Lung microvascular endothelial cell (primary cell): ENCODE data around the gene CXorf51B. TPM values are rescaled to one million over a fixed set of nuclear protein-coding genes. Genes with fewer than 3 reads are reported as not detected.
"Not testable (repeated sequence)": the region's sequence is repeated elsewhere in the genome, so short reads cannot be mapped to it uniquely, and the experiment has no call there.

ENCODE experiments used
- DNase-seq, 2 donors: peaks; one replicate each; pipeline versions ENCODE4 v3.0.0 to v3.0.0-alpha.2; 2010; ENCODE audit warnings: low read depth in 2 of 2
- total RNA-seq: library from RNA; depleted of rRNA; stranded (reverse); fragments of >200 nt; gene quantifications from 2 replicates; pipeline ENCODE4 v1.2.1, GENCODE V29; 2014

Gene CXorf51B
- total RNA-seq = not detected in 2 replicates

DNA sequence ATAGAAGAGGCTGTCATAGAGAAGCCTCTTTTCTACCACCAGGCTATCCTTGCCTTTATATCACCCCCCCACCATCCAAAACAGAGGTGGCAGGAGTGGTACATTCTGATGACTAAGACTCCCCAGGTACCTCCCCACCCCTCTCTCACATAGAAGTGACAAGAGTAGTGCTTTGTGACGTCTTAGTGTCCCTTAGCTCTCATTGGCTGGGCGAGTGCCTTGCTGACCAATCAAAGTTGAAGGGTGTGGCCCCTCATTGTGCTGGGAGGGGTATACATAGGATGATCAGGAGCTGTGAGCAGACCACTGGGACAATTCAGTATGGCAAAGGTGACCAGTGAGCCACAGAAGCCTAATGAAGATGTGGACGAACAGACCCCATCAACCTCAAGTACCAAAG lies at the start of gene CXorf51B:
Gene CXorf51B, plus strand, starts transcription at position 301 of the 400 bp plus-strand sequence. Its CDS starts 21 bp downstream, at position 322.
- not testable (repeated sequence) for DNase-seq

GRCh38 chrX:146814644-146815043 lies 5.1 kb downstream of the CXorf51B start, which contains the start of gene CXorf51A:
Gene CXorf51A (minus strand): TSS chrX:146814744. CDS start chrX:146814723, 21 bp downstream.
- DNase-seq = not testable (repeated sequence)

DNA sequence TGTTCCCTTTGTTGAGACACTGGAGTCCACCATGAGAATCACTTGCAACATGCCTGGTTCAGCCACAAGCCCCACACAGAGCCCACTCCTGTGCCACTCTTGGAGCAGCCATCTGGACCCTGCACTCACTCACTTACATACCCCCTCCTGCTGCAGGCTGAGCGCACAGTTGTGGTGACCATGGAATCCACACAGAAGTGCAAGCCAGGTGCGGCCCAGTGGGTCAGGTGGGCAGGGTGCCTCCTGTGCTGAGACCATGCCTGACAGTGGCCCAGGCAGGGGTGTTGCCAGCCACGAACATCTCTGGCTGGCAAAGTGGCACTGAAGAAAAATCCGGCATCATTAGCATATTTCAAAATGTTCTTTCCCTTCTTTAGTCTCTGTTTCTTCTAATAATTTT lies 22.4 kb downstream of the CXorf51B start:
- no peak for DNase-seq

DNA sequence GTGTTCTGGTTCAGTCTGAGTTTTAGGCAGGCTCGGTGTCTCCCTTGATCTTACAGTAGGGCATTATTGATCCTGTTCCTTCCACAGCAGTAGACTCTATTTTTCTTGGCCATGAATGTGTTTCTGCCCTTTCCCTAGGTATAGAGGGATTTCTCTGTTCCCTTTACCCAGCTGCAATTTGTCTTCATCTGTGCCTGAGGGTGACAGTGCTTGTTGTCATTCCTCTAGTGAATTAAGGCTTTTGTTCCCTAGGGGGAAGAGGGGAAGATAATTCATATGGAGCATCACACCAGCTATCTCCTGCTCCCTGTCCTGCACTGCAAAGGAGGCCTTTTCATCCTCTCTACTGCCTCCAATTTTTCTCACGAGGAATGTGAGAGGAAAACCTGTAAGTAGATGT lies 44.7 kb downstream of the CXorf51B start:
- no peak for DNase-seq

Other genes starting within 250 kb of the CXorf51B start
- gene CXorf51A, start 5.0 kb downstream of the CXorf51B start, total RNA-seq = not detected in 2 replicates